ENCODE measurements around the gene HPSE2. TPM values are rescaled to one million over a fixed set of nuclear protein-coding genes. Genes with fewer than 3 reads are reported as not detected.

Gene HPSE2
- total and polyA plus RNA-seq, 2 of the 13 experiments (the other 11 are each of a cell fraction or from before 2014, with no cell fraction given): 0.01 TPM; not detected in 1

DNA sequence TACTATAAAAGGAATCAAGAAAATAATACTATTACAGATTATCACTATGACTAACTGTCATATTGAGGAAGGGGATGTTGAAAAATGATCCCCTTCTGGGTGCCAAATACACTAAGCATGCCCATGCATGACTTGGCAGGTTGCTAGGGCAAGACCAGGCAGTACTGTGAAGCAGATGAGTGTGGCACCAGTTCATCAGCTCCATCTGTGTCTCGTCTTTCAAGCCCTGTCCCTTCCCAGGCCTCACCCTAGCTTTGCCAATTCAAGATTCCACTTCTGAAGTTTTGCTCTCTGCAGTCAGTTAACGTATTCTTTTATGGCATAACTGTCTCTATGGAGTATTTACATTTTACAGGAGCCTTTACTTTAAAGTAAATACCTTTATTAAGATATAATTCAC is 653.3 kb downstream of the HPSE2 start (continued):
- no peak for TF ChIP-seq ZNF616 (CRISPR knock-in tag; IDR thresholded peaks at IDR 0.05; ENCODE audit: low read depth)
- TF ChIP-seq NFKB2 (CRISPR knock-in tag; IDR thresholded peaks at IDR 0.05; ENCODE audit: borderline replicate concordance): no peak
- TF ChIP-seq FOXA3 (CRISPR knock-in tag; IDR thresholded peaks at IDR 0.05): no peak

DNA sequence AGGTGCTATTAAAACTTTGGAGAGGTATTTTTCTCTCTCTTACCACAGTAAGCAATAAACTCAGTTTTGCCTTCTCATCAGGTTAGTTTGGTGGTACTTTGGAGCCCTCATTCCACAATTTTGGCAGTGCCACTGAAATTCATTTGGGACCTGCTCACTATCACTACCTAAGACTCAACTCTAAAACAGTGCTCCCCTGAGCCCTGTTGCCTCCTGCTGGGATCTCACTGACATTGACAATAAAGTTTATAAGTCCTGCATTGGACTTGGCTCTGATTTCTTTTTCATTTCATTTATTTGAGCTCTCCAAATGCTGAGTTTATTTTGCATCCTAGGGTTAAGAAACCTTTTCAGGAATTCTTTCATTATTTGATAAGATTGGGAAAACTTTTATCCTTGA is 658.1 kb downstream of the HPSE2 start:
- intact Hi-C loops (cut with micrococcal nuclease; ENCODE audit: unreplicated experiment) (no loop called here), in situ Hi-C loops (cut with HindIII; ENCODE audit: extremely low pct_ligation_motif_present, low pct_unique_long_range_greater_than_20kb) (no loop called here)
- Histone ChIP-seq H3K4me1 (ENCODE audit: insufficient read depth, low read length) (no peaks in the 10 kb centered on the region), H3K9ac (ENCODE audit: insufficient read depth, low read depth, low read length) (no peak overlapping the region), H3K4me3 (replicated peaks in 1 of 3; ENCODE audit: insufficient read depth in 1 of 3, low read depth in 2 of 3, low read length in 3 of 3) (no peak overlapping the region), H3K27ac (ENCODE audit: extremely low read length, insufficient read depth, low read length) (no peak overlapping the region), H3K9me3 (ENCODE audit: low read length) (no peaks in the 10 kb centered on the region), H3K4me2 (ENCODE audit: low read depth, low read length) (no peak overlapping the region), H3K36me3 (replicated peaks in 1 of 2; ENCODE audit: control insufficient read depth in 1 of 2, insufficient read depth in 2 of 2, low read length in 2 of 2) (no peaks in the 10 kb centered on the region), H3K27me3 (ENCODE audit: control insufficient read depth in 1 of 2, insufficient read depth in 2 of 2, low read length in 2 of 2) (no peaks in the 10 kb centered on the region; a peak in 1 of 5 replicates), H2AFZ (ENCODE audit: low read length) (no peak overlapping the region), H3K79me2 (ENCODE audit: insufficient read depth, low read length) (no peaks in the 10 kb centered on the region), H4K20me1 (ENCODE audit: insufficient read depth, low read length) (no peaks in the 10 kb centered on the region)
- DNase-seq (ENCODE audit: low spot score) (no peak), FAIRE-seq (no peak), ATAC-seq (no peak)
- no TSS peak for BruUV-seq (replicated peaks)
- POLR2A ChIA-PET: no interaction called here
- CTCF ChIA-PET (ENCODE audit: low intra/inter-chr PET ratio, low total read pairs): no interaction called here
- TF ChIP-seq, protein P1, sequence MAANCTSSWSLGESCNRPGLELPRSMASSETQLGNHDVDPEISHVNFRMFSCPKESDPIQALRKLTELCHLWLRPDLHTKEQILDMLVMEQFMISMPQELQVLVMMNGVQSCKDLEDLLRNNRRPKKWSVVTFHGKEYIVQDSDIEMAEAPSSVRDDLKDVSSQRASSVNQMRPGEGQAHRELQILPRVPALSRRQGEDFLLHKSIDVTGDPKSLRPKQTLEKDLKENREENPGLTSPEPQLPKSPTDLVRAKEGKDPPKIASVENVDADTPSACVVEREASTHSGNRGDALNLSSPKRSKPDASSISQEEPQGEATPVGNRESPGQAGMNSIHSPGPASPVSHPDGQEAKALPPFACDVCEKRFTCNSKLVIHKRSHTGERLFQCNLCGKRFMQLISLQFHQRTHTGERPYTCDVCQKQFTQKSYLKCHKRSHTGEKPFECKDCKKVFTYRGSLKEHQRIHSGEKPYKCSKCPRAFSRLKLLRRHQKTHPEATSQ (CRISPR knock-in tag; IDR thresholded peaks at IDR 0.05; ENCODE audit: borderline replicate concordance): no peak
- TF ChIP-seq HNRNPK (IDR thresholded peaks at IDR 0.05; ENCODE audit: low read depth, low read length, poor library complexity, severe bottlenecking) (no peak), DZIP1 (CRISPR knock-in tag; IDR thresholded peaks at IDR 0.05) (no peak), AKAP8 (CRISPR knock-in tag; IDR thresholded peaks at IDR 0.05) (no peak), THAP11 (CRISPR knock-in tag; IDR thresholded peaks at IDR 0.05) (no peak), ZNF160 (CRISPR knock-in tag; IDR thresholded peaks at IDR 0.05) (no peak), TEAD3 (CRISPR knock-in tag; optimal IDR thresholded peaks at IDR 0.05; ENCODE audit: borderline replicate concordance) (no peak), ZNF296 (CRISPR knock-in tag; conservative IDR thresholded peaks at IDR 0.05) (no peak), ZNF816 (CRISPR knock-in tag; IDR thresholded peaks at IDR 0.05; ENCODE audit: borderline replicate concordance) (no peak), ZFP36L2 (CRISPR knock-in tag; IDR thresholded peaks at IDR 0.05) (no peak), JUND (CRISPR knock-in tag; IDR thresholded peaks at IDR 0.05) (no peak), CBX2 (IDR thresholded peaks at IDR 0.05; ENCODE audit: low read depth, low read length) (no peak), CBX2 (CRISPR knock-in tag; IDR thresholded peaks at IDR 0.05; ENCODE audit: low read depth) (no peak), PLSCR1 (CRISPR knock-in tag; IDR thresholded peaks at IDR 0.05; ENCODE audit: borderline replicate concordance) (no peak)
- TF ChIP-seq, protein P2, sequence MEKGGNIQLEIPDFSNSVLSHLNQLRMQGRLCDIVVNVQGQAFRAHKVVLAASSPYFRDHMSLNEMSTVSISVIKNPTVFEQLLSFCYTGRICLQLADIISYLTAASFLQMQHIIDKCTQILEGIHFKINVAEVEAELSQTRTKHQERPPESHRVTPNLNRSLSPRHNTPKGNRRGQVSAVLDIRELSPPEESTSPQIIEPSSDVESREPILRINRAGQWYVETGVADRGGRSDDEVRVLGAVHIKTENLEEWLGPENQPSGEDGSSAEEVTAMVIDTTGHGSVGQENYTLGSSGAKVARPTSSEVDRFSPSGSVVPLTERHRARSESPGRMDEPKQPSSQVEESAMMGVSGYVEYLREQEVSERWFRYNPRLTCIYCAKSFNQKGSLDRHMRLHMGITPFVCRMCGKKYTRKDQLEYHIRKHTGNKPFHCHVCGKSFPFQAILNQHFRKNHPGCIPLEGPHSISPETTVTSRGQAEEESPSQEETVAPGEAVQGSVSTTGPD (CRISPR knock-in tag; IDR thresholded peaks at IDR 0.05): no peak
- TF ChIP-seq, protein P3, sequence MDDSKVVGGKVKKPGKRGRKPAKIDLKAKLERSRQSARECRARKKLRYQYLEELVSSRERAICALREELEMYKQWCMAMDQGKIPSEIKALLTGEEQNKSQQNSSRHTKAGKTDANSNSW (CRISPR knock-in tag; IDR thresholded peaks at IDR 0.05; ENCODE audit: borderline replicate concordance): no peak
